WTC11 (cell line): ENCODE data around the gene B3GAT3. TPM values are rescaled to one million over a fixed set of nuclear protein-coding genes. Genes with fewer than 3 reads are reported as not detected.
A peak's percentile ranks its signal among the peaks of the same experiment; 100 is the strongest.

Experiments
- ATAC-seq: fragments of 200-7000 bp; cut with Tn5 transposase; 2 replicates; pipeline ENCODE4 v1.10.0; 2021; ENCODE audit warnings: mild to moderate bottlenecking, moderate library complexity
- CTCF ChIA-PET: fragments of 300-600 bp; sonication (Branson Sonifier 250); formaldehyde crosslinking; loops from one replicate; lab custom pipeline; 2021; ENCODE audit warnings: antibody characterized with exemption; lab: Charles Lee
- POLR2A ChIA-PET: fragments of 350-600 bp; sonication (Branson Sonifier 250); formaldehyde crosslinking; loops from one replicate; lab custom pipeline; 2021; ENCODE audit warnings: antibody characterized with exemption; lab: Charles Lee
- DNase-seq: peaks from one replicate; pipeline ENCODE4 v3.0.0; 2021; ENCODE audit warnings: low spot score
- H3K27ac Mint-ChIP-seq: 2 replicates; pipeline ENCODE4 v1.8.0; 2021; ENCODE audit warnings: mixed read lengths
- H3K27me3 Mint-ChIP-seq: 2 replicates; pipeline ENCODE4 v1.8.0; 2021; ENCODE audit warnings: low read depth, mild to moderate bottlenecking, moderate library complexity, mixed read lengths
- H3K36me3 Mint-ChIP-seq: 2 replicates; pipeline ENCODE4 v1.8.0; 2021; ENCODE audit warnings: mixed read lengths
- H3K4me1 Mint-ChIP-seq: 2 replicates; pipeline ENCODE4 v1.8.0; 2022; ENCODE audit warnings: mixed read lengths
- H3K4me3 Mint-ChIP-seq: 2 replicates; pipeline ENCODE4 v1.8.0; 2021; ENCODE audit warnings: mild to moderate bottlenecking, moderate library complexity, mixed read lengths
- H3K9me3 Mint-ChIP-seq: 2 replicates; pipeline ENCODE4 v1.8.0; 2021; ENCODE audit warnings: mixed read lengths
- ATF1 ChIP-seq: sonication (generic); formaldehyde crosslinking; IDR thresholded peaks from 2 replicates; pipeline ENCODE4 v1.8.1; 2023; ENCODE audit warnings: mild to moderate bottlenecking, moderate library complexity, missing genetic modification reagents
- ATF2 ChIP-seq: sonication (generic); formaldehyde crosslinking; IDR thresholded peaks from 2 replicates; pipeline ENCODE4 v1.8.1; 2022; ENCODE audit warnings: low read depth, missing genetic modification reagents, borderline replicate concordance
- CREM ChIP-seq: sonication (generic); formaldehyde crosslinking; IDR thresholded peaks from 2 replicates; pipeline ENCODE4 v1.8.1; 2022; ENCODE audit warnings: mild to moderate bottlenecking, missing genetic modification reagents, moderate library complexity
- ELF4 ChIP-seq: sonication (generic); formaldehyde crosslinking; IDR thresholded peaks from 2 replicates; pipeline ENCODE4 v1.8.1; 2022; ENCODE audit warnings: low read depth, mild to moderate bottlenecking, moderate library complexity, missing genetic modification reagents
- EMX1 ChIP-seq: fragments of 250-450 bp; sonication (Bioruptor Pico); IDR thresholded peaks from 2 replicates; pipeline ENCODE4 v1.8.0; 2021; ENCODE audit warnings: mild to moderate bottlenecking
- IRF2 ChIP-seq: sonication (generic); formaldehyde crosslinking; IDR thresholded peaks from 2 replicates; pipeline ENCODE4 v1.8.0; 2022; ENCODE audit warnings: low read depth, missing genetic modification reagents, borderline replicate concordance
- MYBL2 ChIP-seq: sonication (generic); formaldehyde crosslinking; IDR thresholded peaks from 2 replicates; pipeline ENCODE4 v1.8.1; 2023; ENCODE audit warnings: mild to moderate bottlenecking, moderate library complexity, missing genetic modification reagents
- NFATC4 ChIP-seq: fragments of 250-450 bp; sonication (Bioruptor Pico); IDR thresholded peaks from 2 replicates; pipeline ENCODE4 v1.9.0; 2021; ENCODE audit warnings: mild to moderate bottlenecking
- NR1H2 ChIP-seq: sonication (generic); formaldehyde crosslinking; IDR thresholded peaks from 2 replicates; pipeline ENCODE4 v1.9.0; 2021; ENCODE audit warnings: mild to moderate bottlenecking, moderate library complexity, missing genetic modification reagents
- NR2C2 ChIP-seq: sonication (generic); formaldehyde crosslinking; IDR thresholded peaks from 2 replicates; pipeline ENCODE4 v1.8.0; 2022; ENCODE audit warnings: mild to moderate bottlenecking, missing genetic modification reagents
- PRDM15 ChIP-seq: sonication (generic); formaldehyde crosslinking; IDR thresholded peaks from 2 replicates; pipeline ENCODE4 v1.8.0; 2022; ENCODE audit warnings: missing genetic modification reagents
- RELA ChIP-seq: sonication (generic); formaldehyde crosslinking; IDR thresholded peaks from 2 replicates; pipeline ENCODE4 v1.8.1; 2022; ENCODE audit warnings: missing genetic modification reagents, mild to moderate bottlenecking, borderline replicate concordance
- RORB ChIP-seq: fragments of 250-450 bp; sonication (Bioruptor Pico); IDR thresholded peaks from 2 replicates; pipeline ENCODE4 v1.9.0; 2021; ENCODE audit warnings: mild to moderate bottlenecking
- SOX15 ChIP-seq: fragments of 250-450 bp; sonication (Bioruptor Pico); IDR thresholded peaks from 2 replicates; pipeline ENCODE4 v1.9.0; 2021; ENCODE audit warnings: mild to moderate bottlenecking
- SP1 ChIP-seq: sonication (generic); formaldehyde crosslinking; conservative IDR thresholded peaks from 2 replicates; pipeline ENCODE4 v1.8.1; 2022; ENCODE audit warnings: missing genetic modification reagents
- ZMAT4 ChIP-seq: fragments of 250-450 bp; sonication (Bioruptor Pico); IDR thresholded peaks from 2 replicates; pipeline ENCODE4 v1.9.0; 2021; ENCODE audit warnings: mild to moderate bottlenecking
- ZNF121 ChIP-seq: sonication (generic); formaldehyde crosslinking; IDR thresholded peaks from 2 replicates; pipeline ENCODE4 v1.8.0; 2023; ENCODE audit warnings: missing genetic modification reagents
- ZNF138 ChIP-seq: sonication (generic); formaldehyde crosslinking; conservative IDR thresholded peaks from 2 replicates; pipeline ENCODE4 v1.8.1; 2022; ENCODE audit warnings: mild to moderate bottlenecking, moderate library complexity, missing genetic modification reagents
- ZNF425 ChIP-seq: fragments of 250-450 bp; sonication (Bioruptor Pico); conservative IDR thresholded peaks from 2 replicates; pipeline ENCODE4 v1.9.0; 2021; ENCODE audit warnings: mild to moderate bottlenecking
- ZSCAN18 ChIP-seq: fragments of 250-450 bp; sonication (Bioruptor Pico); IDR thresholded peaks from 2 replicates; pipeline ENCODE4 v2.1.2; 2022; ENCODE audit warnings: mild to moderate bottlenecking, moderate library complexity
- total RNA-seq: library from RNA; stranded (reverse); gene quantifications from 3 replicates; pipeline ENCODE4 v1.2.3, GENCODE V29; 2021
- TF ChIP-seq, protein P1 (sequence below): sonication (generic); formaldehyde crosslinking; IDR thresholded peaks from 2 replicates; pipeline ENCODE4 v1.8.1; 2023; ENCODE audit warnings: mild to moderate bottlenecking, moderate library complexity, missing genetic modification reagents

B3GAT3 gene
- total RNA-seq, 1 experiment from 2014 or later, result 43.9 TPM

DNA sequence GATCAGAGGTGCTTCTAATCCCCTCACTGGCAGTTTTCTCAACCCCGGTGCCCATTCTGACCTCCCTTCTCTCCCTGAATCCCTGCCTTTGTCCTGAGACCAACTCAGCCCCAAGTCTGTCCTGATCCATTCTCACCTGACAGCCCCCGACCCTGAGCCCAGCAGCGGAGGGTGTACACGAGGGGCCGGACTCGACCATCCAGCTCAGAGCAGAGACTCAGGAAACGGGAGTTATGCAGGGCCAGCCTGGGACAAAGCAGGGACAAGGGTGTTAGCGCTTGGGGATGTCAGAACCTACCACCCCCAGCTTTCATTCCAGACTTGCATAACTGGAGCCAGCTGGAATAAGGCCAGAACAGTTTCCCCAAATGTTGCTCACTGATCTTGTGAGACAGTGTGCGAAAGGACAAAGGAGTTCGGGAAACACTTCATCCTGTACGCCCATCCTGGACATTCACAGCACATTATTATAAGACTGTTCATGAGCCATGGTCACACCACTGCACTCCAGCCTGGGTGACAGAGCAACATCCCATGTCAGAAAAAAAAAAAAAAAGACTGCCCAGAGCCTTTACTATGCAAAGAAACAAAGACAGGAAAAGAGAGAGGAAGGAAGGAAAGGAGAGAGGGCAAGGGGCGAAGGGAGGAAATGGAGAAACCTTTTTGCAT is 44.6 kb downstream of the B3GAT3 start (continued):
- TF ChIP-seq ATF1 (CRISPR knock-in tag), result no peak

- no peak for TF ChIP-seq ZSCAN18 (CRISPR knock-in tag)
- TF ChIP-seq ELF4 (CRISPR knock-in tag), result no peak
- no peak for TF ChIP-seq ZMAT4 (CRISPR knock-in tag)
- DNase-seq (no peak), ATAC-seq (no peak)
- Mint-ChIP-seq H3K36me3 (peaks cover 51% of the 10 kb centered on the region), H3K4me1 (peaks cover 33% of the 10 kb centered on the region), H3K27ac (peak overlapping the region; percentile 82; the same call in 1 of the 2 replicates), H3K27me3 (no peaks in the 10 kb centered on the region), H3K4me3 (peak overlapping the region; percentile 99), H3K9me3 (no peaks in the 10 kb centered on the region)
- ChIA-PET CTCF (interaction anchor here (1.1 to 1.5 kb wide), 3 partner anchors 16 to 36 kb away, joined by 4 to 7 read pairs (median 6); partner anchors contain the start of gene TUT1), POLR2A (interaction anchor here (3.2 kb wide), 1 partner anchor 16 kb away, joined by 44 read pairs; the partner anchor contains the start of gene TUT1)
Observed at GRCh38 chr11:62575837-62576236, 45.9 kb downstream of the B3GAT3 start.

DNA sequence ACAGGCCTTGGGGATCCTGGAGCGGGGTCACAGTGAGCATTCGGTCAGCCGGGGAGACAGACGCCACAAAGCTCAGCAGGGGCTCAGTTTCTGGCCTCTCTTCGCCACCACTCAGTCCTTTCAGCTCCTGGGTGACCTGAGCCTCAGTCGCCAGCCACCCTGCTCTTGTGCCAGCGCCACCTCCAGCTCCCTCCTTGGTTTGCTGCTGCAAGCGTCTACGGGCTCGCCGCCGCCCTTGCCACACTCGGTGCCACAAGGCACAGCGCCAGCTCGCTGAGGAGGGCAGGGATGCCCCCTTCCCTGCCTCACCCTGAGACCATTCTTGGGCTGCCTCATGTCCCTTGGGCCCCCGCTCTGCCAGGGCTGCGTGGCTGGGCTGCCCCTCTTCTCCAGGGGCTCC is 46.6 kb downstream of the B3GAT3 start:
- POLR2A ChIA-PET, result interaction anchor here (1.7 to 3.2 kb wide), 4 partner anchors 14 to 90 kb away, joined by 3 to 44 read pairs (median 12); partner anchors contain the start of genes C11orf98, CSKMT and TUT1
- Mint-ChIP-seq H3K27ac (peak overlapping the region; percentile 93), H3K36me3 (peaks cover 56% of the 10 kb centered on the region), H3K4me1 (peaks cover 37% of the 10 kb centered on the region), H3K27me3 (no peaks in the 10 kb centered on the region), H3K9me3 (no peaks in the 10 kb centered on the region), H3K4me3 (peak overlapping the region; percentile 99)
- CTCF ChIA-PET, result interaction anchor here (0.7 to 2.1 kb wide), 8 partner anchors 15 to 180 kb away, joined by 4 to 33 read pairs (median 6); partner anchors contain the start of genes B3GAT3 and TUT1
- ATAC-seq, result no peak
- no peak for DNase-seq
- TF ChIP-seq SP1 (CRISPR knock-in tag) (no peak), PRDM15 (no peak), ZNF425 (CRISPR knock-in tag) (no peak), RELA (CRISPR knock-in tag) (no peak), ZNF121 (CRISPR knock-in tag) (no peak), RORB (CRISPR knock-in tag) (no peak), CREM (CRISPR knock-in tag) (no peak), NR1H2 (CRISPR knock-in tag) (no peak), IRF2 (CRISPR knock-in tag) (no peak), NR2C2 (CRISPR knock-in tag) (no peak), MYBL2 (CRISPR knock-in tag) (no peak), ZNF138 (CRISPR knock-in tag) (no peak), ATF2 (CRISPR knock-in tag) (no peak), EMX1 (CRISPR knock-in tag) (no peak), NFATC4 (no peak), ATF1 (CRISPR knock-in tag) (no peak), SOX15 (no peak)
- TF ChIP-seq, protein P1, sequence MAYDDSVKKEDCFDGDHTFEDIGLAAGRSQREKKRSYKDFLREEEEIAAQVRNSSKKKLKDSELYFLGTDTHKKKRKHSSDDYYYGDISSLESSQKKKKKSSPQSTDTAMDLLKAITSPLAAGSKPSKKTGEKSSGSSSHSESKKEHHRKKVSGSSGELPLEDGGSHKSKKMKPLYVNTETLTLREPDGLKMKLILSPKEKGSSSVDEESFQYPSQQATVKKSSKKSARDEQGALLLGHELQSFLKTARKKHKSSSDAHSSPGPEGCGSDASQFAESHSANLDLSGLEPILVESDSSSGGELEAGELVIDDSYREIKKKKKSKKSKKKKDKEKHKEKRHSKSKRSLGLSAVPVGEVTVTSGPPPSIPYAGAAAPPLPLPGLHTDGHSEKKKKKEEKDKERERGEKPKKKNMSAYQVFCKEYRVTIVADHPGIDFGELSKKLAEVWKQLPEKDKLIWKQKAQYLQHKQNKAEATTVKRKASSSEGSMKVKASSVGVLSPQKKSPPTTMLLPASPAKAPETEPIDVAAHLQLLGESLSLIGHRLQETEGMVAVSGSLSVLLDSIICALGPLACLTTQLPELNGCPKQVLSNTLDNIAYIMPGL (CRISPR knock-in tag), result no peak
